Keratinocyte (primary cell): ENCODE measurements around the gene MDM4.

Source experiments
- EZH2 ChIP-seq: IDR thresholded peaks from one replicate; pipeline ENCODE4 v1.6.1; 2012; ENCODE audit warnings: inconsistent platforms, mild to moderate bottlenecking, low read length, moderate library complexity
- TF ChIP-seq, protein P1 (sequence below), 3 experiments: IDR thresholded peaks in 1 of 3; conservative IDR thresholded peaks in 1 of 3; optimal IDR thresholded peaks in 1 of 3; 2 replicates in 2 of 3; 3 replicates in 1 of 3; pipeline versions ENCODE3 to v1.5.1; 2011; ENCODE audit warnings: low read length in 3 of 3, mild to moderate bottlenecking in 3 of 3, moderate library complexity in 2 of 3, control low read depth in 1 of 3, inconsistent platforms in 1 of 3; ENCODE audit not compliant: insufficient read depth in 2 of 3; ENCODE audit errors: extremely low read depth in 1 of 3

DNA sequence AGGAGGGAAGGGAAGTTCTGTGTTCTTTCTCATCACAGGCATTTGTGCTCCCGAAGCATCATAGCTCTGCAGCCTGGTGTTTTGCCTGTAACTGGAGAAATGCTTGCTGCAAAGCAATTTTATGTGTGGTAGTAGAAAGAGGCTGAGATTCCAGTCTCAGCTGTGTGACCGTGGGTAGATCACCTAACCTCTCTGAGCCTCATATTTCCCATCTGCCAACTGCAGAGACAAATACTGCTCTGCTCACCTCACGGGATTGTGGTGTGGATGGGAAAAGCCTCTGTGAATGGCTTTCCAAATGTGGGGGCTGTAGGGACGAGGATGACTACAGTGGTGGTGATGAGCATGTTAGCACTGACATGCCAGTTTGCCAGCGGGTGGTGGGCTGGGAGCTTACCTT, 84.0 kb downstream of the MDM4 start:
- TF ChIP-seq, protein P1, sequence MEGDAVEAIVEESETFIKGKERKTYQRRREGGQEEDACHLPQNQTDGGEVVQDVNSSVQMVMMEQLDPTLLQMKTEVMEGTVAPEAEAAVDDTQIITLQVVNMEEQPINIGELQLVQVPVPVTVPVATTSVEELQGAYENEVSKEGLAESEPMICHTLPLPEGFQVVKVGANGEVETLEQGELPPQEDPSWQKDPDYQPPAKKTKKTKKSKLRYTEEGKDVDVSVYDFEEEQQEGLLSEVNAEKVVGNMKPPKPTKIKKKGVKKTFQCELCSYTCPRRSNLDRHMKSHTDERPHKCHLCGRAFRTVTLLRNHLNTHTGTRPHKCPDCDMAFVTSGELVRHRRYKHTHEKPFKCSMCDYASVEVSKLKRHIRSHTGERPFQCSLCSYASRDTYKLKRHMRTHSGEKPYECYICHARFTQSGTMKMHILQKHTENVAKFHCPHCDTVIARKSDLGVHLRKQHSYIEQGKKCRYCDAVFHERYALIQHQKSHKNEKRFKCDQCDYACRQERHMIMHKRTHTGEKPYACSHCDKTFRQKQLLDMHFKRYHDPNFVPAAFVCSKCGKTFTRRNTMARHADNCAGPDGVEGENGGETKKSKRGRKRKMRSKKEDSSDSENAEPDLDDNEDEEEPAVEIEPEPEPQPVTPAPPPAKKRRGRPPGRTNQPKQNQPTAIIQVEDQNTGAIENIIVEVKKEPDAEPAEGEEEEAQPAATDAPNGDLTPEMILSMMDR (optimal IDR thresholded peaks at IDR 0.05 in 1 of 3, IDR thresholded peaks at IDR 0.05 in 1 of 3, conservative IDR thresholded peaks at IDR 0.05 in 1 of 3; ENCODE audit: extremely low read depth in 1 of 3, insufficient read depth in 2 of 3, low read length in 3 of 3), result no peak
- no peak for TF ChIP-seq EZH2
